Activated CD4-positive, alpha-beta T cell treated with anti-CD3 and anti-CD28 coated beads, Interleukin-2, amount 50 U/mL, for 1 hour (primary cell): Measurements from ENCODE around the gene MARK1.
A peak's percentile ranks its signal among the peaks of the same experiment; 100 is the strongest.
"Not testable (repeated sequence)": the region's sequence is repeated elsewhere in the genome, so short reads cannot be mapped to it uniquely, and the experiment has no call there.

Experiments
- DNase-seq: peaks from one replicate; pipeline ENCODE4 v3.0.0-alpha.2; 2020

MARK1 gene

GRCh38 chr1:220631238-220631815 is 103.4 kb downstream of the MARK1 start:
- DNase-seq: no peak

- no peak for DNase-seq
Measured at GRCh38 chr1:220637759-220638158, 109.8 kb downstream of the MARK1 start.

- no peak for DNase-seq
Measured at GRCh38 chr1:220642285-220642684, 114.3 kb downstream of the MARK1 start.

GRCh38 chr1:220652995-220653394 is 125.1 kb downstream of the MARK1 start:
- no peak for DNase-seq

- DNase-seq: no peak
Measured at GRCh38 chr1:220655509-220655908, 127.6 kb downstream of the MARK1 start.

- DNase-seq: no peak
Measured at GRCh38 chr1:220655961-220656740, 128.2 kb downstream of the MARK1 start.

GRCh38 chr1:220666349-220666748 is 138.4 kb downstream of the MARK1 start:
- no peak for DNase-seq

- no peak for DNase-seq
Measured at GRCh38 chr1:220669005-220669404, 141.1 kb downstream of the MARK1 start.

GRCh38 chr1:220670365-220670764 is 142.4 kb downstream of the MARK1 start:
- DNase-seq: no peak

GRCh38 chr1:220673921-220674320 is 146.0 kb downstream of the MARK1 start:
- DNase-seq: no peak

GRCh38 chr1:220677251-220677650 is 149.3 kb downstream of the MARK1 start:
- no peak for DNase-seq

GRCh38 chr1:220680085-220680687 is 152.2 kb downstream of the MARK1 start:
- no peak for DNase-seq

- no peak for DNase-seq
Measured at GRCh38 chr1:220681220-220681880, 153.4 kb downstream of the MARK1 start.

GRCh38 chr1:220682901-220683576 is 155.1 kb downstream of the MARK1 start:
- no peak for DNase-seq

- DNase-seq: not testable (repeated sequence)
Measured at GRCh38 chr1:220683716-220684115, 155.8 kb downstream of the MARK1 start.

- no peak for DNase-seq
Measured at GRCh38 chr1:220684890-220685289, 157.0 kb downstream of the MARK1 start.

GRCh38 chr1:220685879-220686278 is 157.9 kb downstream of the MARK1 start:
- no peak for DNase-seq

GRCh38 chr1:220687809-220688208 is 159.9 kb downstream of the MARK1 start:
- DNase-seq: no peak

- no peak for DNase-seq
Measured at GRCh38 chr1:220689666-220690065, 161.7 kb downstream of the MARK1 start.

GRCh38 chr1:220690140-220691052 is 162.5 kb downstream of the MARK1 start, which contains the start of gene C1orf115:
TSS of gene C1orf115 (plus strand) at chr1:220690363. CDS start at chr1:220690403, 40 bp downstream.
- peak; percentile 71 for DNase-seq

GRCh38 chr1:220691053-220691684 is 163.2 kb downstream of the MARK1 start:
- DNase-seq: no peak
